Measurements from ENCODE around the gene VPS35. TPM values are rescaled to one million over a fixed set of nuclear protein-coding genes. Genes with fewer than 3 reads are reported as not detected.

Gene VPS35
- total and polyA plus RNA-seq, 2 of the 13 experiments (the other 11 are each of a cell fraction or from before 2014, with no cell fraction given): 30.7 to 136 TPM

- TF ChIP-seq, protein P1, sequence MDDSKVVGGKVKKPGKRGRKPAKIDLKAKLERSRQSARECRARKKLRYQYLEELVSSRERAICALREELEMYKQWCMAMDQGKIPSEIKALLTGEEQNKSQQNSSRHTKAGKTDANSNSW (CRISPR knock-in tag; IDR thresholded peaks at IDR 0.05; ENCODE audit: borderline replicate concordance): 0 out of 2 replicates have a peak, but pooled peaks have one; percentile 46
- TF ChIP-seq GATA4 (IDR thresholded peaks at IDR 0.05; ENCODE audit: borderline replicate concordance, low read depth) (peak; percentile 36; the same call in 1 of the 2 replicates), MTF1 (CRISPR knock-in tag; IDR thresholded peaks at IDR 0.05) (no peak), POLR2A (IDR thresholded peaks at IDR 0.05; ENCODE audit: insufficient read depth in 1 of 2, low read depth in 2 of 2, low read length in 2 of 2) (peak; percentile 90 to 96), ZNF709 (CRISPR knock-in tag; IDR thresholded peaks at IDR 0.05) (peak; percentile 90), ZNF224 (CRISPR knock-in tag; IDR thresholded peaks at IDR 0.05) (0 out of 2 replicates have a peak, but pooled peaks have one; percentile 27), ZNF296 (CRISPR knock-in tag; conservative IDR thresholded peaks at IDR 0.05) (no peak), ZNF768 (CRISPR knock-in tag; IDR thresholded peaks at IDR 0.05) (peak; percentile 1; the same call in 1 of the 2 replicates), ZNF260 (CRISPR knock-in tag; IDR thresholded peaks at IDR 0.05; ENCODE audit: borderline replicate concordance, low read depth) (no peak), PRDM15 (CRISPR knock-in tag; IDR thresholded peaks at IDR 0.05) (0 out of 2 replicates have a peak, but pooled peaks have one; percentile 45), ZSCAN21 (CRISPR knock-in tag; IDR thresholded peaks at IDR 0.05; ENCODE audit: borderline replicate concordance) (no peak; the same call in 1 of the 2 replicates), HMGXB4 (CRISPR knock-in tag; IDR thresholded peaks at IDR 0.05; ENCODE audit: borderline replicate concordance in 1 of 2, low read depth in 1 of 2) (peak in 1 of 2 experiments; percentile 25; a peak in 2 of 4 replicates), ZNF251 (CRISPR knock-in tag; IDR thresholded peaks at IDR 0.05) (no peak), ZNF337 (CRISPR knock-in tag; IDR thresholded peaks at IDR 0.05; ENCODE audit: borderline replicate concordance, low read depth) (0 out of 2 replicates have a peak, but pooled peaks have one; percentile 18), ZNF558 (CRISPR knock-in tag; IDR thresholded peaks at IDR 0.05; ENCODE audit: borderline replicate concordance) (peak; percentile 59; the same call in 1 of the 2 replicates), SOX5 (CRISPR knock-in tag; IDR thresholded peaks at IDR 0.05; ENCODE audit: borderline replicate concordance) (peak; percentile 63; the same call in 1 of the 2 replicates), ZNF629 (CRISPR knock-in tag; conservative IDR thresholded peaks at IDR 0.05) (no peak), ZNF616 (CRISPR knock-in tag; IDR thresholded peaks at IDR 0.05; ENCODE audit: low read depth) (no peak)
- TF ChIP-seq, protein P2, sequence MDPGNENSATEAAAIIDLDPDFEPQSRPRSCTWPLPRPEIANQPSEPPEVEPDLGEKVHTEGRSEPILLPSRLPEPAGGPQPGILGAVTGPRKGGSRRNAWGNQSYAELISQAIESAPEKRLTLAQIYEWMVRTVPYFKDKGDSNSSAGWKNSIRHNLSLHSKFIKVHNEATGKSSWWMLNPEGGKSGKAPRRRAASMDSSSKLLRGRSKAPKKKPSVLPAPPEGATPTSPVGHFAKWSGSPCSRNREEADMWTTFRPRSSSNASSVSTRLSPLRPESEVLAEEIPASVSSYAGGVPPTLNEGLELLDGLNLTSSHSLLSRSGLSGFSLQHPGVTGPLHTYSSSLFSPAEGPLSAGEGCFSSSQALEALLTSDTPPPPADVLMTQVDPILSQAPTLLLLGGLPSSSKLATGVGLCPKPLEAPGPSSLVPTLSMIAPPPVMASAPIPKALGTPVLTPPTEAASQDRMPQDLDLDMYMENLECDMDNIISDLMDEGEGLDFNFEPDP (CRISPR knock-in tag; conservative IDR thresholded peaks at IDR 0.05): no peak
- TF ChIP-seq, protein P3, sequence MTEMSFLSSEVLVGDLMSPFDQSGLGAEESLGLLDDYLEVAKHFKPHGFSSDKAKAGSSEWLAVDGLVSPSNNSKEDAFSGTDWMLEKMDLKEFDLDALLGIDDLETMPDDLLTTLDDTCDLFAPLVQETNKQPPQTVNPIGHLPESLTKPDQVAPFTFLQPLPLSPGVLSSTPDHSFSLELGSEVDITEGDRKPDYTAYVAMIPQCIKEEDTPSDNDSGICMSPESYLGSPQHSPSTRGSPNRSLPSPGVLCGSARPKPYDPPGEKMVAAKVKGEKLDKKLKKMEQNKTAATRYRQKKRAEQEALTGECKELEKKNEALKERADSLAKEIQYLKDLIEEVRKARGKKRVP (CRISPR knock-in tag; IDR thresholded peaks at IDR 0.05): no peak
These were observed 55.9 kb downstream of the VPS35 start (continued) for GRCh38 chr16:46632778-46633733.
